HEK293 (cell line): Measurements from ENCODE around the gene EVI5.

Source experiments
- CTCF ChIP-seq: fragments of 450-650 bp; formaldehyde crosslinking; IDR thresholded peaks from 2 replicates; pipeline ENCODE4 v1.5.1; 2016; ENCODE audit warnings: missing biosample characterization, missing genetic modification characterization
- EGR2 ChIP-seq: fragments of 450-650 bp; formaldehyde crosslinking; IDR thresholded peaks from 2 replicates; pipeline ENCODE4 v1.5.1; 2016; ENCODE audit warnings: low read depth, missing biosample characterization, missing genetic modification characterization
- GFI1B ChIP-seq: fragments of 450-650 bp; formaldehyde crosslinking; IDR thresholded peaks from 2 replicates; pipeline ENCODE4 v1.5.1; 2016; ENCODE audit warnings: missing biosample characterization, missing genetic modification characterization
- GLI4 ChIP-seq: fragments of 450-650 bp; formaldehyde crosslinking; IDR thresholded peaks from 2 replicates; pipeline ENCODE4 v1.5.1; 2016; ENCODE audit warnings: missing biosample characterization, missing genetic modification characterization
- GLIS1 ChIP-seq: fragments of 450-650 bp; formaldehyde crosslinking; IDR thresholded peaks from 2 replicates; pipeline ENCODE4 v1.5.1; 2016; ENCODE audit warnings: missing biosample characterization, missing genetic modification characterization
- KLF8 ChIP-seq: fragments of 450-650 bp; formaldehyde crosslinking; IDR thresholded peaks from 2 replicates; pipeline ENCODE4 v1.5.1; 2016; ENCODE audit warnings: missing biosample characterization, missing genetic modification characterization
- PATZ1 ChIP-seq: fragments of 450-650 bp; formaldehyde crosslinking; IDR thresholded peaks from 2 replicates; pipeline ENCODE4 v1.5.1; 2016; ENCODE audit warnings: missing biosample characterization, missing genetic modification characterization
- PRDM6 ChIP-seq: fragments of 450-650 bp; formaldehyde crosslinking; IDR thresholded peaks from 2 replicates; pipeline ENCODE4 v1.5.1; 2017; ENCODE audit warnings: missing biosample characterization, missing genetic modification characterization
- SCRT2 ChIP-seq: fragments of 450-650 bp; formaldehyde crosslinking; IDR thresholded peaks from 2 replicates; pipeline ENCODE4 v1.5.1; 2016; ENCODE audit warnings: missing biosample characterization, missing genetic modification characterization
- ZFP69B ChIP-seq: fragments of 450-650 bp; formaldehyde crosslinking; IDR thresholded peaks from 2 replicates; pipeline ENCODE4 v1.5.1; 2016; ENCODE audit warnings: missing biosample characterization, missing genetic modification characterization
- ZNF175 ChIP-seq: fragments of 450-650 bp; formaldehyde crosslinking; IDR thresholded peaks from 2 replicates; pipeline ENCODE4 v1.5.1; 2016; ENCODE audit warnings: missing biosample characterization, missing genetic modification characterization
- ZNF24 ChIP-seq: fragments of 450-650 bp; formaldehyde crosslinking; IDR thresholded peaks from 2 replicates; pipeline ENCODE4 v1.5.1; 2016; ENCODE audit warnings: missing biosample characterization, missing genetic modification characterization
- ZNF302 ChIP-seq: fragments of 450-650 bp; formaldehyde crosslinking; IDR thresholded peaks from 2 replicates; pipeline ENCODE4 v1.5.1; 2016; ENCODE audit warnings: missing biosample characterization, missing genetic modification characterization, low read depth
- ZNF311 ChIP-seq: fragments of 450-650 bp; formaldehyde crosslinking; IDR thresholded peaks from 2 replicates; pipeline ENCODE4 v1.5.1; 2017; ENCODE audit warnings: missing biosample characterization, missing genetic modification characterization, borderline replicate concordance
- ZNF324 ChIP-seq: fragments of 450-650 bp; formaldehyde crosslinking; IDR thresholded peaks from 2 replicates; pipeline ENCODE4 v1.5.1; 2016; ENCODE audit warnings: missing biosample characterization, missing genetic modification characterization
- ZNF362 ChIP-seq: fragments of 450-650 bp; formaldehyde crosslinking; IDR thresholded peaks from 2 replicates; pipeline ENCODE4 v1.5.1; 2016; ENCODE audit warnings: missing biosample characterization, missing genetic modification characterization
- ZNF398 ChIP-seq: fragments of 450-650 bp; formaldehyde crosslinking; IDR thresholded peaks from 2 replicates; pipeline ENCODE4 v1.5.1; 2017; ENCODE audit warnings: missing biosample characterization, missing genetic modification characterization
- ZNF416 ChIP-seq: fragments of 450-650 bp; formaldehyde crosslinking; IDR thresholded peaks from 2 replicates; pipeline ENCODE4 v1.5.1; 2016; ENCODE audit warnings: missing biosample characterization, missing genetic modification characterization
- ZNF426 ChIP-seq: fragments of 450-650 bp; formaldehyde crosslinking; IDR thresholded peaks from 2 replicates; pipeline ENCODE4 v1.5.1; 2017; ENCODE audit warnings: missing biosample characterization, missing genetic modification characterization, mild to moderate bottlenecking, inconsistent platforms, moderate library complexity
- ZNF473 ChIP-seq: fragments of 450-650 bp; formaldehyde crosslinking; IDR thresholded peaks from 2 replicates; pipeline ENCODE4 v1.5.1; 2017; ENCODE audit warnings: missing biosample characterization, missing genetic modification characterization
- ZNF549 ChIP-seq: fragments of 450-650 bp; IDR thresholded peaks from 2 replicates; pipeline ENCODE4 v1.5.1; 2018; ENCODE audit warnings: missing biosample characterization, missing genetic modification characterization, mild to moderate bottlenecking, inconsistent platforms, moderate library complexity
- ZNF571 ChIP-seq: fragments of 450-650 bp; formaldehyde crosslinking; IDR thresholded peaks from 2 replicates; pipeline ENCODE4 v1.5.0; 2017; ENCODE audit warnings: missing biosample characterization, missing genetic modification characterization
- ZNF600 ChIP-seq: fragments of 450-650 bp; formaldehyde crosslinking; IDR thresholded peaks from 2 replicates; pipeline ENCODE4 v1.5.1; 2016; ENCODE audit warnings: missing biosample characterization, missing genetic modification characterization
- ZNF664 ChIP-seq: fragments of 450-650 bp; formaldehyde crosslinking; IDR thresholded peaks from 2 replicates; pipeline ENCODE4 v1.5.1; 2016; ENCODE audit warnings: missing biosample characterization, missing genetic modification characterization
- ZNF692 ChIP-seq: fragments of 450-650 bp; formaldehyde crosslinking; IDR thresholded peaks from 2 replicates; pipeline ENCODE4 v1.5.1; 2016; ENCODE audit warnings: missing biosample characterization, missing genetic modification characterization
- ZNF768 ChIP-seq: fragments of 450-650 bp; formaldehyde crosslinking; IDR thresholded peaks from 2 replicates; pipeline ENCODE4 v1.5.1; 2018; ENCODE audit warnings: missing biosample characterization, mild to moderate bottlenecking, missing genetic modification characterization
- ZNF791 ChIP-seq: fragments of 450-650 bp; formaldehyde crosslinking; IDR thresholded peaks from 2 replicates; pipeline ENCODE4 v1.5.1; 2016; ENCODE audit warnings: missing biosample characterization, missing genetic modification characterization
- ZSCAN4 ChIP-seq: fragments of 450-650 bp; formaldehyde crosslinking; IDR thresholded peaks from 2 replicates; pipeline ENCODE4 v1.5.1; 2017; ENCODE audit warnings: missing biosample characterization, missing genetic modification characterization
- ZSCAN5A ChIP-seq: fragments of 450-650 bp; formaldehyde crosslinking; IDR thresholded peaks from 2 replicates; pipeline ENCODE4 v1.5.1; 2016; ENCODE audit warnings: missing biosample characterization, missing genetic modification characterization

The EVI5 gene

GRCh38 chr1:92826792-92827191 lies 41.9 kb upstream of the EVI5 start (continued):
- TF ChIP-seq PRDM6 (tag by site-specific recombination) (no peak), EGR2 (tag by site-specific recombination) (no peak), KLF8 (tag by site-specific recombination) (peak; percentile 20; the same call in 1 of the 2 replicates), ZNF24 (no peak), CTCF (no peak), GLI4 (tag by site-specific recombination) (no peak), GFI1B (no peak), ZNF416 (tag by site-specific recombination) (no peak), ZNF175 (tag by site-specific recombination) (no peak), ZNF664 (tag by site-specific recombination) (no peak), ZNF398 (no peak), ZNF600 (tag by site-specific recombination) (no peak), ZNF311 (no peak), ZNF302 (no peak), ZSCAN4 (no peak), ZFP69B (tag by site-specific recombination) (no peak), ZNF692 (0 out of 2 replicates have a peak, but pooled peaks have one; percentile 16), ZSCAN5A (peak; percentile 54; the same call in 1 of the 2 replicates), ZNF324 (tag by site-specific recombination) (no peak), PATZ1 (tag by site-specific recombination) (no peak), GLIS1 (tag by site-specific recombination) (peak; percentile 88), SCRT2 (no peak), ZNF549 (tag by site-specific recombination) (no peak), ZNF571 (no peak), ZNF362 (tag by site-specific recombination) (peak; percentile 54; the same call in 1 of the 2 replicates), ZNF426 (tag by site-specific recombination) (no peak), ZNF768 (tag by site-specific recombination) (no peak), ZNF791 (tag by site-specific recombination) (no peak), ZNF473 (no peak)
